A549 treated with AZD9567 at 1 μM for 4 hours (cell line): ENCODE measurements around the gene OR52A1. TPM values are rescaled to one million over a fixed set of nuclear protein-coding genes. Genes with fewer than 3 reads are reported as not detected.

ENCODE experiments used
- total RNA-seq: library from RNA; stranded (reverse); fragments of 200-300 nt; extraction: Qiagen RNA extraction; gene quantifications from 5 replicates; pipeline ENCODE4 v1.2.3, GENCODE V29; 2022; ENCODE audit not compliant: insufficient read depth

The OR52A1 gene
- total RNA-seq: not detected in 5 replicates

GRCh38 chr11:5154657-5155056, at the start of gene OR52A1:
OR52A1 (minus strand) TSS chr11:5154757; CDS start chr11:5152369, 2,388 bp downstream.

GRCh38 chr11:5200582-5200981, 46.0 kb upstream of the OR52A1 start, which contains the start of gene OR51V1:
OR51V1 (minus strand) TSS chr11:5200682; CDS start chr11:5200682, 0 bp downstream.

GRCh38 chr11:5137996-5138395, 16.6 kb downstream of the OR52A1 start, which contains the start of gene OR52A5:
OR52A5 (minus strand) TSS chr11:5138356; CDS start chr11:5132642, 5,714 bp downstream.

Other genes starting within 250 kb of the OR52A1 start
- not detected in 5 replicates for gene OR51G2, start 235.4 kb downstream of the OR52A1 start, total RNA-seq
- gene OR51G1, start 230.4 kb downstream of the OR52A1 start, total RNA-seq: not detected in 5 replicates
- gene OR51A4, start 207.2 kb downstream of the OR52A1 start, total RNA-seq: not detected in 5 replicates
- gene OR51A2, start 199.0 kb downstream of the OR52A1 start, total RNA-seq: not detected in 5 replicates
- not detected in 5 replicates for gene OR51L1, start 159.9 kb downstream of the OR52A1 start, total RNA-seq
- not detected in 5 replicates for gene OR52J3, start 108.2 kb downstream of the OR52A1 start, total RNA-seq
- not detected in 5 replicates for gene OR52E2, start 95.1 kb downstream of the OR52A1 start, total RNA-seq
- not detected in 5 replicates for gene OR52E1, start 85.2 kb downstream of the OR52A1 start, total RNA-seq
- gene OR52A5, start 16.4 kb downstream of the OR52A1 start, total RNA-seq: not detected in 5 replicates
- not detected in 5 replicates for gene OR51V1, start 45.9 kb upstream of the OR52A1 start, total RNA-seq
- not detected in 5 replicates for gene HBB, start 72.3 kb upstream of the OR52A1 start, total RNA-seq
- not detected in 5 replicates for gene HBD, start 79.7 kb upstream of the OR52A1 start, total RNA-seq
- not detected in 5 replicates for gene HBG1, start 95.1 kb upstream of the OR52A1 start, total RNA-seq
- not detected in 5 replicates for gene HBG2, start 100.0 kb upstream of the OR52A1 start, total RNA-seq
- gene HBE1, start 115.2 kb upstream of the OR52A1 start, total RNA-seq: not detected in 5 replicates
- gene OR51B4, start 147.2 kb upstream of the OR52A1 start, total RNA-seq: not detected in 5 replicates
- gene OR51B2, start 169.5 kb upstream of the OR52A1 start, total RNA-seq: not detected in 5 replicates
- 0.09 TPM in 1 of 5 replicates, not detected in the others for gene OR51B5, start 188.8 kb upstream of the OR52A1 start, total RNA-seq
- gene OR51B6, start 196.8 kb upstream of the OR52A1 start, total RNA-seq: not detected in 5 replicates
- not detected in 5 replicates for gene OR51M1, start 229.1 kb upstream of the OR52A1 start, total RNA-seq